PC-9 (cell line): ENCODE data around the gene ZNHIT2. TPM values are rescaled to one million over a fixed set of nuclear protein-coding genes. Genes with fewer than 3 reads are reported as not detected.

ENCODE experiments used
- BruUV-seq: library from RNA; stranded (reverse); fragments of 400-500 nt; replicated peaks from 2 replicates; lab custom pipeline; 2021; lab: Mats Ljungman, UMichigan
- CTCF ChIA-PET: fragments of 300-600 bp; sonication (Branson Sonifier 250); formaldehyde crosslinking; loops from one replicate; lab custom pipeline; 2022; ENCODE audit warnings: antibody characterized with exemption; lab: Charles Lee
- POLR2A ChIA-PET: fragments of 300-600 bp; sonication (Branson Sonifier 250); formaldehyde crosslinking; loops from one replicate; lab custom pipeline; 2022; ENCODE audit warnings: antibody characterized with exemption; ENCODE audit not compliant: unreplicated experiment; lab: Charles Lee
- DNase-seq, 2 experiments: peaks; one replicate each; pipeline versions ENCODE4 v3.0.0 to v3.0.0-alpha.2; 2015 to 2022; ENCODE audit warnings: mixed read lengths in 1 of 2
- H2AFZ ChIP-seq: fragments of 200-600 bp; sonication (generic); 2 replicates; pipeline ENCODE4 v1.8.1; 2017; ENCODE audit warnings: antibody characterized with exemption
- H3F3A ChIP-seq: fragments of 200-600 bp; sonication (generic); 2 replicates; pipeline ENCODE4 v1.8.1; 2017; ENCODE audit warnings: antibody characterized with exemption, mild to moderate bottlenecking, low read depth; ENCODE audit not compliant: insufficient read depth
- H3K27ac ChIP-seq: fragments of 200-600 bp; sonication (generic); 2 replicates; pipeline ENCODE4 v1.6.1; 2016; ENCODE audit warnings: mixed run types
- H3K27me3 ChIP-seq: fragments of 200-600 bp; sonication (generic); 2 replicates; pipeline ENCODE4 v1.6.1; 2016; ENCODE audit warnings: low read depth, mixed run types; ENCODE audit not compliant: insufficient read depth
- H3K36me3 ChIP-seq: fragments of 200-600 bp; sonication (generic); 2 replicates; pipeline ENCODE4 v1.6.1; 2016; ENCODE audit warnings: low read depth, mixed run types
- H3K4me1 ChIP-seq: fragments of 200-600 bp; sonication (generic); replicated peaks from 2 replicates; pipeline ENCODE4 v1.6.1; 2016; ENCODE audit warnings: mixed run types; ENCODE audit not compliant: insufficient read depth
- H3K4me2 ChIP-seq: fragments of 200-600 bp; sonication (generic); 2 replicates; pipeline ENCODE4 v1.6.1; 2017; ENCODE audit warnings: mixed run types
- H3K4me3 ChIP-seq: fragments of 200-600 bp; sonication (generic); 2 replicates; pipeline ENCODE4 v1.6.1; 2016; ENCODE audit warnings: mixed run types
- H3K79me2 ChIP-seq: fragments of 200-600 bp; sonication (generic); 2 replicates; pipeline ENCODE4 v1.6.1; 2017; ENCODE audit warnings: low read depth, mixed run types
- H3K9me2 ChIP-seq: fragments of 200-600 bp; sonication (generic); 2 replicates; pipeline ENCODE4 v1.8.1; 2017; ENCODE audit warnings: mild to moderate bottlenecking; ENCODE audit not compliant: insufficient read depth
- H3K9me3 ChIP-seq: fragments of 200-600 bp; sonication (generic); 2 replicates; pipeline ENCODE4 v1.8.1; 2016; ENCODE audit warnings: low read depth; ENCODE audit not compliant: insufficient read depth
- H4K20me1 ChIP-seq: fragments of 200-600 bp; sonication (generic); 2 replicates; pipeline ENCODE4 v1.8.1; 2017; ENCODE audit not compliant: insufficient read depth
- EZH2 ChIP-seq: fragments of 200-600 bp; sonication (generic); IDR thresholded peaks from 2 replicates; pipeline ENCODE4 v1.8.0; 2017; ENCODE audit warnings: antibody characterized with exemption, low read depth
- intact Hi-C: fragments of 100-400 bp; cut with micrococcal nuclease; formaldehyde crosslinking; loops from one replicate; pipeline ENCODE4 v1.10.0; 2022; ENCODE audit not compliant: unreplicated experiment
- total RNA-seq: library from RNA; stranded (reverse); gene quantifications from 2 replicates; pipeline ENCODE4 v1.2.3, GENCODE V29; 2021
- TF ChIP-seq, protein P1 (sequence below): fragments of 200-600 bp; sonication (generic); conservative IDR thresholded peaks from 2 replicates; pipeline ENCODE4 v1.6.1; 2017; ENCODE audit warnings: mixed run types, antibody characterized with exemption, mild to moderate bottlenecking, moderate library complexity

ZNHIT2 gene
- total RNA-seq, 1 experiment from 2014 or later: 13.7 TPM

- Histone ChIP-seq H3K27me3 (no peaks in the 10 kb centered on the region), H3K27ac (no peak overlapping the region), H3K36me3 (no peaks in the 10 kb centered on the region), H3K4me1 (peaks cover 40% of the 10 kb centered on the region), H4K20me1 (0 out of 2 replicates have a peak, but pooled peaks cover 5% of the 10 kb centered on the region), H3F3A (peaks cover 69% of the 10 kb centered on the region), H3K9me2 (no peaks in the 10 kb centered on the region), H3K4me3 (peak overlapping the region; percentile 78; the same call in 1 of the 2 replicates), H2AFZ (no peak overlapping the region), H3K9me3 (no peaks in the 10 kb centered on the region), H3K4me2 (peak overlapping the region; percentile 100), H3K79me2 (peaks cover 36% of the 10 kb centered on the region)
- no TSS peak for BruUV-seq
- POLR2A ChIA-PET: interaction anchor here (0.5 to 0.6 kb wide), 5 partner anchors 162 to 775 kb away, joined by 3 to 21 read pairs (median 4); partner anchors contain the start of gene FIBP
- TF ChIP-seq EZH2: no peak
- TF ChIP-seq, protein P1, sequence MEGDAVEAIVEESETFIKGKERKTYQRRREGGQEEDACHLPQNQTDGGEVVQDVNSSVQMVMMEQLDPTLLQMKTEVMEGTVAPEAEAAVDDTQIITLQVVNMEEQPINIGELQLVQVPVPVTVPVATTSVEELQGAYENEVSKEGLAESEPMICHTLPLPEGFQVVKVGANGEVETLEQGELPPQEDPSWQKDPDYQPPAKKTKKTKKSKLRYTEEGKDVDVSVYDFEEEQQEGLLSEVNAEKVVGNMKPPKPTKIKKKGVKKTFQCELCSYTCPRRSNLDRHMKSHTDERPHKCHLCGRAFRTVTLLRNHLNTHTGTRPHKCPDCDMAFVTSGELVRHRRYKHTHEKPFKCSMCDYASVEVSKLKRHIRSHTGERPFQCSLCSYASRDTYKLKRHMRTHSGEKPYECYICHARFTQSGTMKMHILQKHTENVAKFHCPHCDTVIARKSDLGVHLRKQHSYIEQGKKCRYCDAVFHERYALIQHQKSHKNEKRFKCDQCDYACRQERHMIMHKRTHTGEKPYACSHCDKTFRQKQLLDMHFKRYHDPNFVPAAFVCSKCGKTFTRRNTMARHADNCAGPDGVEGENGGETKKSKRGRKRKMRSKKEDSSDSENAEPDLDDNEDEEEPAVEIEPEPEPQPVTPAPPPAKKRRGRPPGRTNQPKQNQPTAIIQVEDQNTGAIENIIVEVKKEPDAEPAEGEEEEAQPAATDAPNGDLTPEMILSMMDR: no peak
- CTCF ChIA-PET: interaction anchor here (0.5 to 1.5 kb wide), 6 partner anchors 19 to 297 kb away, joined by 3 to 5 read pairs (median 3); partner anchors contain the start of genes CAPN1 and SLC25A45
- peak in 1 of 2 experiments; percentile 19 for DNase-seq
- intact Hi-C loops: loop anchor here (5.0 kb wide), 1 partner anchor 219 kb away; the partner anchor contains the start of gene DPF2
Measured at GRCh38 chr11:65113361-65113756, 4.1 kb downstream of the ZNHIT2 start.

GRCh38 chr11:65112546-65113360 lies 4.7 kb downstream of the ZNHIT2 start:
- Histone ChIP-seq H3K4me3 (peak overlapping the region; percentile 78), H3K27me3 (no peaks in the 10 kb centered on the region), H3K36me3 (no peaks in the 10 kb centered on the region), H4K20me1 (no peaks in the 10 kb centered on the region), H3K4me2 (peak overlapping the region; percentile 100), H2AFZ (peak overlapping the region; percentile 52; the same call in 1 of the 2 replicates), H3F3A (peaks cover 63% of the 10 kb centered on the region), H3K4me1 (peaks cover 40% of the 10 kb centered on the region), H3K27ac (no peak overlapping the region), H3K9me2 (no peaks in the 10 kb centered on the region), H3K9me3 (no peaks in the 10 kb centered on the region), H3K79me2 (peaks cover 36% of the 10 kb centered on the region)
- DNase-seq: peak in 1 of 2 experiments; percentile 63
- CTCF ChIA-PET: interaction anchor here (0.5 to 1.5 kb wide), 7 partner anchors 69 to 710 kb away, joined by 3 to 6 read pairs (median 3); partner anchors contain the start of genes CAPN1 and SLC25A45
- POLR2A ChIA-PET: interaction anchor here (0.6 to 0.7 kb wide), 6 partner anchors 9 to 267 kb away, joined by 3 to 21 read pairs (median 4); partner anchors contain the start of gene FAU
- BruUV-seq: no TSS peak
- TF ChIP-seq EZH2: no peak
- TF ChIP-seq, protein P1: peak; percentile 90
- intact Hi-C loops: loop anchor here (5.0 kb wide), 1 partner anchor 220 kb away; the partner anchor contains the start of gene DPF2
